Sigmoid colon (tissue), 7 donors: Measurements from ENCODE around the gene IGF2R. TPM values are rescaled to one million over a fixed set of nuclear protein-coding genes. Genes with fewer than 3 reads are reported as not detected.
"Not testable (repeated sequence)": the region's sequence is repeated elsewhere in the genome, so short reads cannot be mapped to it uniquely, and the experiment has no call there.

ENCODE experiments used
- DNase-seq: peaks from one replicate; pipeline ENCODE4 v3.0.0-alpha.2; 2019
- H3K27ac ChIP-seq, 4 donors: fragments of 200-600 bp; sonication (generic); one replicate each; pipeline ENCODE4 v1.5.1; 2016 to 2019; ENCODE audit warnings: mild to moderate bottlenecking in 1 of 4
- H3K27me3 ChIP-seq, 3 donors: fragments of 200-600 bp; sonication (generic); one replicate each; pipeline ENCODE4 v1.5.1; 2019; ENCODE audit warnings: mild to moderate bottlenecking in 1 of 3
- H3K36me3 ChIP-seq, 4 donors: fragments of 200-600 bp; sonication (generic); one replicate each; pipeline ENCODE4 v1.5.1; 2016 to 2019
- H3K4me1 ChIP-seq, 4 donors: fragments of 200-600 bp; sonication (generic); one replicate each; pipeline ENCODE4 v1.5.1; 2017 to 2019
- H3K4me3 ChIP-seq, 4 donors: fragments of 200-600 bp; sonication (generic); one replicate each; pipeline ENCODE4 v1.5.1; 2017 to 2019; ENCODE audit warnings: mild to moderate bottlenecking in 2 of 4, moderate library complexity in 1 of 4
- H3K9me3 ChIP-seq, 4 donors: fragments of 200-600 bp in 3 of 4; sonication (generic) in 3 of 4; one replicate each; pipeline versions ENCODE4 v1.5.1 to v1.6.1; 2013 to 2019
- EP300 ChIP-seq, 4 donors: sonication (generic); formaldehyde crosslinking; IDR thresholded peaks; one replicate each; pipeline ENCODE4 v1.6.1; 2017; ENCODE audit warnings: antibody characterized with exemption in 4 of 4
- POLR2A ChIP-seq, 2 donors: fragments of 450-650 bp; IDR thresholded peaks; one replicate each; pipeline ENCODE4 v1.6.1; 2016; ENCODE audit warnings: antibody characterized with exemption in 2 of 2, mild to moderate bottlenecking in 2 of 2, moderate library complexity in 2 of 2
- POLR2AphosphoS5 ChIP-seq, 4 donors: sonication (generic); formaldehyde crosslinking; IDR thresholded peaks; one replicate each; pipeline ENCODE4 v1.6.1; 2017; ENCODE audit warnings: antibody characterized with exemption in 4 of 4
- WGBS, 2 donors: extraction: QIAGEN DNeasy Blood & Tissue Kit; methylation state at CpG; one replicate each; pipeline ENCODE4 v1.1.7; 2013; 5-methylcytosine and 5-hydroxymethylcytosine counted together
- intact Hi-C: fragments of 100-400 bp; cut with DNase I; formaldehyde crosslinking; loops from one replicate; pipeline ENCODE4 v1.15.1; 2023
- polyA plus RNA-seq, 3 donors: library from polyadenylated mRNA; stranded (reverse); fragments of 200-250 nt; gene quantifications; one replicate each; pipeline ENCODE4 v1.2.3, GENCODE V29; 2013
- total RNA-seq, 4 donors: library from RNA; depleted of rRNA; stranded (reverse); fragments of >200 nt; gene quantifications; one replicate each; pipeline ENCODE4 v1.1.0, GENCODE V29; 2016
- TF ChIP-seq, protein P1 (sequence below), 4 experiments: fragments of 450-650 bp in 3 of 4; fragments of 200-600 bp in 1 of 4; IDR thresholded peaks; one replicate each; pipeline ENCODE4 v1.5.1; 2016 to 2019; ENCODE audit warnings: antibody characterized with exemption in 4 of 4, mild to moderate bottlenecking in 3 of 4, moderate library complexity in 2 of 4
- donor health status: healthy with polysubstance abuse.
- donor health status: Bipolar disorder and iron deficiency.
- donor health status: healthy.

The IGF2R gene
- total and polyA plus RNA-seq, 7 donors = 3.6 to 80.9 (median 41.3) TPM

GRCh38 chr6:160133441-160134336, 164.8 kb downstream of the IGF2R start:
- Histone ChIP-seq H3K9me3 (no peaks in the 10 kb centered on the region), H3K4me3 (no peak overlapping the region), H3K27me3 (no peaks in the 10 kb centered on the region), H3K36me3 (no peaks in the 10 kb centered on the region), H3K4me1 (peaks cover 0 to 10% (median 5%) of the 10 kb centered on the region in 4 donors), H3K27ac (no peak overlapping the region)
- 93 to 95% methylated on average over 47 of the region's 47 CpGs for WGBS, 2 donors
- DNase-seq = no peak
- TF ChIP-seq POLR2A (IDR thresholded peaks at IDR 0.05) (no peak), POLR2AphosphoS5 (IDR thresholded peaks at IDR 0.05) (no peak), EP300 (IDR thresholded peaks at IDR 0.05) (no peak)
- TF ChIP-seq, protein P1, sequence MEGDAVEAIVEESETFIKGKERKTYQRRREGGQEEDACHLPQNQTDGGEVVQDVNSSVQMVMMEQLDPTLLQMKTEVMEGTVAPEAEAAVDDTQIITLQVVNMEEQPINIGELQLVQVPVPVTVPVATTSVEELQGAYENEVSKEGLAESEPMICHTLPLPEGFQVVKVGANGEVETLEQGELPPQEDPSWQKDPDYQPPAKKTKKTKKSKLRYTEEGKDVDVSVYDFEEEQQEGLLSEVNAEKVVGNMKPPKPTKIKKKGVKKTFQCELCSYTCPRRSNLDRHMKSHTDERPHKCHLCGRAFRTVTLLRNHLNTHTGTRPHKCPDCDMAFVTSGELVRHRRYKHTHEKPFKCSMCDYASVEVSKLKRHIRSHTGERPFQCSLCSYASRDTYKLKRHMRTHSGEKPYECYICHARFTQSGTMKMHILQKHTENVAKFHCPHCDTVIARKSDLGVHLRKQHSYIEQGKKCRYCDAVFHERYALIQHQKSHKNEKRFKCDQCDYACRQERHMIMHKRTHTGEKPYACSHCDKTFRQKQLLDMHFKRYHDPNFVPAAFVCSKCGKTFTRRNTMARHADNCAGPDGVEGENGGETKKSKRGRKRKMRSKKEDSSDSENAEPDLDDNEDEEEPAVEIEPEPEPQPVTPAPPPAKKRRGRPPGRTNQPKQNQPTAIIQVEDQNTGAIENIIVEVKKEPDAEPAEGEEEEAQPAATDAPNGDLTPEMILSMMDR (IDR thresholded peaks at IDR 0.05) = no peak
- intact Hi-C loops = no loop called here

GRCh38 chr6:160134337-160134751, 165.5 kb downstream of the IGF2R start:
- intact Hi-C loops, H3K27ac ChIP-seq, H3K9me3 ChIP-seq, H3K4me3 ChIP-seq, H3K27me3 ChIP-seq, DNase-seq, H3K36me3 ChIP-seq: not testable (repeated sequence)
- H3K4me1 ChIP-seq = peaks cover 0 to 17% (median 12%) of the 10 kb centered on the region in 4 donors
- WGBS, 2 donors = 91 to 94% methylated on average over 20 of the region's 20 CpGs

GRCh38 chr6:160134779-160135547, 166.1 kb downstream of the IGF2R start:
- no peaks in the 10 kb centered on the region for H3K27me3 ChIP-seq
- 89 to 93% methylated on average over 6 of the region's 6 CpGs for WGBS, 2 donors
- intact Hi-C loops = loop anchor here (5.0 kb wide), 1 partner anchor 297 kb away; no protein-coding TSS in a partner anchor

GRCh38 chr6:160135907-160136655, 167.2 kb downstream of the IGF2R start:
- intact Hi-C loops = loop anchor here (2.0 to 5.0 kb wide), 2 partner anchors 47 to 296 kb away; no protein-coding TSS in a partner anchor
- H3K4me3 ChIP-seq = no peak overlapping the region
- 67 to 74% methylated on average over 21 of the region's 21 CpGs for WGBS, 2 donors

More at GRCh38 chr6:160134779-160135547, 166.1 kb downstream of the IGF2R start:
- TF ChIP-seq EP300 (IDR thresholded peaks at IDR 0.05) (no peak), POLR2AphosphoS5 (IDR thresholded peaks at IDR 0.05) (no peak), POLR2A (IDR thresholded peaks at IDR 0.05) (no peak)
- TF ChIP-seq, protein P1 (IDR thresholded peaks at IDR 0.05) = no peak
- Histone ChIP-seq H3K9me3 (no peaks in the 10 kb centered on the region), H3K4me3 (no peak overlapping the region), H3K27ac (no peak overlapping the region), H3K36me3 (no peaks in the 10 kb centered on the region), H3K4me1 (peaks cover 0 to 23% (median 17%) of the 10 kb centered on the region in 4 donors)
- DNase-seq = no peak

More at GRCh38 chr6:160135907-160136655, 167.2 kb downstream of the IGF2R start:
- Histone ChIP-seq H3K27ac (no peak overlapping the region), H3K4me1 (peaks cover 0 to 33% (median 28%) of the 10 kb centered on the region in 4 donors), H3K9me3 (no peaks in the 10 kb centered on the region), H3K36me3 (no peaks in the 10 kb centered on the region), H3K27me3 (no peaks in the 10 kb centered on the region)
- DNase-seq = no peak
- TF ChIP-seq POLR2A (IDR thresholded peaks at IDR 0.05) = no peak
- TF ChIP-seq, protein P1 (IDR thresholded peaks at IDR 0.05) = no peak
- TF ChIP-seq EP300 (IDR thresholded peaks at IDR 0.05) = no peak
- TF ChIP-seq POLR2AphosphoS5 (IDR thresholded peaks at IDR 0.05) = no peak
